Measurements from ENCODE around the gene CEP41. TPM values are rescaled to one million over a fixed set of nuclear protein-coding genes. Genes with fewer than 3 reads are reported as not detected.
A peak's percentile ranks its signal among the peaks of the same experiment; 100 is the strongest.

Gene CEP41
- total and polyA plus RNA-seq, 2 of the 13 experiments (the other 11 are each of a cell fraction or from before 2014, with no cell fraction given) = 8.7 to 9.0 TPM

GRCh38 chr7:130481898-130482297 lies 41.1 kb upstream of the CEP41 start:
- Histone ChIP-seq H3K4me2 (ENCODE audit: low read depth, low read length) (no peak overlapping the region), H3K9ac (ENCODE audit: insufficient read depth, low read depth, low read length) (no peak overlapping the region), H3K79me2 (ENCODE audit: insufficient read depth, low read length) (no peaks in the 10 kb centered on the region), H2AFZ (ENCODE audit: low read length) (no peak overlapping the region), H3K4me3 (replicated peaks in 1 of 3; ENCODE audit: insufficient read depth in 1 of 3, low read depth in 2 of 3, low read length in 3 of 3) (no peak overlapping the region), H3K27me3 (ENCODE audit: control insufficient read depth in 1 of 2, insufficient read depth in 2 of 2, low read length in 2 of 2) (no peaks in the 10 kb centered on the region; a peak in 1 of 5 replicates), H3K9me3 (ENCODE audit: low read length) (peaks cover 4% of the 10 kb centered on the region; the same call in 1 of the 2 replicates), H3K27ac (ENCODE audit: extremely low read length, insufficient read depth, low read length) (no peak overlapping the region), H4K20me1 (ENCODE audit: insufficient read depth, low read length) (no peaks in the 10 kb centered on the region), H3K4me1 (ENCODE audit: insufficient read depth, low read length) (peaks cover 10% of the 10 kb centered on the region), H3K36me3 (replicated peaks in 1 of 2; ENCODE audit: control insufficient read depth in 1 of 2, insufficient read depth in 2 of 2, low read length in 2 of 2) (no peaks in the 10 kb centered on the region)
- BruUV-seq (replicated peaks) = no TSS peak
- in situ Hi-C loops (cut with HindIII; ENCODE audit: extremely low pct_ligation_motif_present, low pct_unique_long_range_greater_than_20kb) (no loop called here), intact Hi-C loops (cut with micrococcal nuclease; ENCODE audit: unreplicated experiment) (loop anchor here (10.0 kb wide), 1 partner anchor 207 kb away; no protein-coding TSS in a partner anchor)
- no peak for DNase-seq (ENCODE audit: low spot score)
- WGBS (ENCODE audit: low lambda C conversion rate) = 0% methylated on average over 1 of the region's 1 CpG
- no peak for FAIRE-seq
- CTCF ChIA-PET (ENCODE audit: low intra/inter-chr PET ratio, low total read pairs) = no interaction called here
- ATAC-seq = no peak
- POLR2A ChIA-PET = no interaction called here
- no peak for TF ChIP-seq ZNF510 (CRISPR knock-in tag; IDR thresholded peaks at IDR 0.05; ENCODE audit: low read depth)
- TF ChIP-seq ZMYM4 (CRISPR knock-in tag; IDR thresholded peaks at IDR 0.05) = no peak
- TF ChIP-seq AGO2 (optimal IDR thresholded peaks at IDR 0.05; ENCODE audit: low read depth, low read length) = no peak
- TF ChIP-seq USF2 (IDR thresholded peaks at IDR 0.05; ENCODE audit: low read depth, low read length) = peak; percentile 19; the same call in 1 of the 2 replicates
- TF ChIP-seq USF2 (CRISPR knock-in tag; IDR thresholded peaks at IDR 0.05; ENCODE audit: borderline replicate concordance) = no peak
- no peak for TF ChIP-seq ZBTB4 (CRISPR knock-in tag; IDR thresholded peaks at IDR 0.05; ENCODE audit: borderline replicate concordance)
- TF ChIP-seq MTA3 (CRISPR knock-in tag; IDR thresholded peaks at IDR 0.05) = no peak

Measured in HepG2 (cell line).